ENCODE data around the gene TNNI3. TPM values are rescaled to one million over a fixed set of nuclear protein-coding genes. Genes with fewer than 3 reads are reported as not detected.

TNNI3 gene
- total and polyA plus RNA-seq, 9 of the 15 experiments (the other 6 are each of a cell fraction or from before 2014, with no cell fraction given) = 4.7 to 158 (median 42.0) TPM

DNA sequence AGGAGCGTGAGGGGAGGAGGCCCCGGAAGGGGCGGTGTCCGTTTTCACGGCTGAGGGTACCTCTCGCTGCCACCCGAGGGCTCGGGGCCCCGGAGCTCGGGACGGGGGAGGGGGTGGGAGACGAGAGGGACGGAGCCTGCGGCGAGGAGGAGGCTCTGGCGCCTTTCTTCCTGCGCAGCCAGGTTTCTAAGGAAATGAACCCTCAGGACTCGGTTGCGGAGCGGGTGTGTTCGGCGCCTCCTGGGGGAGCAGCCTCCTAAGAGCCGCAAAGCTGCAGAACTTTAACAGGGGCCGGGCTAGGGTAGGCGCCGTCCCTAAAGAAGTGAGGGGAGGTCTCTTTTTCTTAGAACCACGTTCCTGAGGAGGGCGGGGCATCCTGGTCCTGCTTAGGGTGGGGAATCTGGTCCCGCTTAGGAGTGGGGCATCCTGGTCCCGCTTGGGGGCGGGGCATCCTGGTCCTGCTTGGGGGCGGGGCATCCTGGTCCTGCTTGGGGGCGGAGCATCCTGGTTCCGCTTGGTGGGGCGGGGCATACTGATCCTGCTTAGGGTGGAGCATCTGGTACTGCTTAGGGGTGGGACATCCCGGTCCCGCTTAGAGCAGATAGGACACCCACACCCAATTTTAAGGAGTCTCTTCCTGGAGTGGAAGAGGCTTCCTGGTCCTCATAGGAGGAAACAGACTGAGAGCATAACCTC, 16.3 kb upstream of the TNNI3 start (continued):
- TF ChIP-seq, protein P1, sequence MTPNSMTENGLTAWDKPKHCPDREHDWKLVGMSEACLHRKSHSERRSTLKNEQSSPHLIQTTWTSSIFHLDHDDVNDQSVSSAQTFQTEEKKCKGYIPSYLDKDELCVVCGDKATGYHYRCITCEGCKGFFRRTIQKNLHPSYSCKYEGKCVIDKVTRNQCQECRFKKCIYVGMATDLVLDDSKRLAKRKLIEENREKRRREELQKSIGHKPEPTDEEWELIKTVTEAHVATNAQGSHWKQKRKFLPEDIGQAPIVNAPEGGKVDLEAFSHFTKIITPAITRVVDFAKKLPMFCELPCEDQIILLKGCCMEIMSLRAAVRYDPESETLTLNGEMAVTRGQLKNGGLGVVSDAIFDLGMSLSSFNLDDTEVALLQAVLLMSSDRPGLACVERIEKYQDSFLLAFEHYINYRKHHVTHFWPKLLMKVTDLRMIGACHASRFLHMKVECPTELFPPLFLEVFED (CRISPR knock-in tag; conservative IDR thresholded peaks at IDR 0.05) = no peak
- TF ChIP-seq SMARCB1 (IDR thresholded peaks at IDR 0.05; ENCODE audit: insufficient read length, low read depth) (no peak), PTTG1 (tag; IDR thresholded peaks at IDR 0.05; ENCODE audit: low read depth) (no peak), ZBTB7A (IDR thresholded peaks at IDR 0.05; ENCODE audit: borderline replicate concordance, control insufficient read depth, low read depth, low read length) (peak; percentile 57; the same call in 1 of the 2 replicates), ZNF408 (CRISPR knock-in tag; IDR thresholded peaks at IDR 0.05; ENCODE audit: low read depth) (no peak), LARP7 (IDR thresholded peaks at IDR 0.05) (no peak), EP300 (IDR thresholded peaks at IDR 0.05; ENCODE audit: low read length) (no peak), RBM15 (IDR thresholded peaks at IDR 0.05; ENCODE audit: insufficient read depth, low read length) (no peak), ZNF584 (CRISPR knock-in tag; IDR thresholded peaks at IDR 0.05; ENCODE audit: low read depth) (no peak), HMG20B (CRISPR knock-in tag; IDR thresholded peaks at IDR 0.05) (no peak), NEUROD1 (IDR thresholded peaks at IDR 0.05; ENCODE audit: borderline replicate concordance, low read depth, low read length, partially characterized antibody) (no peak), ZC3H11A (IDR thresholded peaks at IDR 0.05; ENCODE audit: low read depth, low read length) (no peak), ZNF324 (CRISPR knock-in tag; IDR thresholded peaks at IDR 0.05) (no peak), ZNF384 (IDR thresholded peaks at IDR 0.05; ENCODE audit: low read depth, low read length) (no peak), ZNF76 (CRISPR knock-in tag; IDR thresholded peaks at IDR 0.05; ENCODE audit: borderline replicate concordance) (no peak), ZNF263 (CRISPR knock-in tag; IDR thresholded peaks at IDR 0.05; ENCODE audit: borderline replicate concordance) (peak; percentile 26; the same call in 1 of the 2 replicates)
- TF ChIP-seq, protein P2, sequence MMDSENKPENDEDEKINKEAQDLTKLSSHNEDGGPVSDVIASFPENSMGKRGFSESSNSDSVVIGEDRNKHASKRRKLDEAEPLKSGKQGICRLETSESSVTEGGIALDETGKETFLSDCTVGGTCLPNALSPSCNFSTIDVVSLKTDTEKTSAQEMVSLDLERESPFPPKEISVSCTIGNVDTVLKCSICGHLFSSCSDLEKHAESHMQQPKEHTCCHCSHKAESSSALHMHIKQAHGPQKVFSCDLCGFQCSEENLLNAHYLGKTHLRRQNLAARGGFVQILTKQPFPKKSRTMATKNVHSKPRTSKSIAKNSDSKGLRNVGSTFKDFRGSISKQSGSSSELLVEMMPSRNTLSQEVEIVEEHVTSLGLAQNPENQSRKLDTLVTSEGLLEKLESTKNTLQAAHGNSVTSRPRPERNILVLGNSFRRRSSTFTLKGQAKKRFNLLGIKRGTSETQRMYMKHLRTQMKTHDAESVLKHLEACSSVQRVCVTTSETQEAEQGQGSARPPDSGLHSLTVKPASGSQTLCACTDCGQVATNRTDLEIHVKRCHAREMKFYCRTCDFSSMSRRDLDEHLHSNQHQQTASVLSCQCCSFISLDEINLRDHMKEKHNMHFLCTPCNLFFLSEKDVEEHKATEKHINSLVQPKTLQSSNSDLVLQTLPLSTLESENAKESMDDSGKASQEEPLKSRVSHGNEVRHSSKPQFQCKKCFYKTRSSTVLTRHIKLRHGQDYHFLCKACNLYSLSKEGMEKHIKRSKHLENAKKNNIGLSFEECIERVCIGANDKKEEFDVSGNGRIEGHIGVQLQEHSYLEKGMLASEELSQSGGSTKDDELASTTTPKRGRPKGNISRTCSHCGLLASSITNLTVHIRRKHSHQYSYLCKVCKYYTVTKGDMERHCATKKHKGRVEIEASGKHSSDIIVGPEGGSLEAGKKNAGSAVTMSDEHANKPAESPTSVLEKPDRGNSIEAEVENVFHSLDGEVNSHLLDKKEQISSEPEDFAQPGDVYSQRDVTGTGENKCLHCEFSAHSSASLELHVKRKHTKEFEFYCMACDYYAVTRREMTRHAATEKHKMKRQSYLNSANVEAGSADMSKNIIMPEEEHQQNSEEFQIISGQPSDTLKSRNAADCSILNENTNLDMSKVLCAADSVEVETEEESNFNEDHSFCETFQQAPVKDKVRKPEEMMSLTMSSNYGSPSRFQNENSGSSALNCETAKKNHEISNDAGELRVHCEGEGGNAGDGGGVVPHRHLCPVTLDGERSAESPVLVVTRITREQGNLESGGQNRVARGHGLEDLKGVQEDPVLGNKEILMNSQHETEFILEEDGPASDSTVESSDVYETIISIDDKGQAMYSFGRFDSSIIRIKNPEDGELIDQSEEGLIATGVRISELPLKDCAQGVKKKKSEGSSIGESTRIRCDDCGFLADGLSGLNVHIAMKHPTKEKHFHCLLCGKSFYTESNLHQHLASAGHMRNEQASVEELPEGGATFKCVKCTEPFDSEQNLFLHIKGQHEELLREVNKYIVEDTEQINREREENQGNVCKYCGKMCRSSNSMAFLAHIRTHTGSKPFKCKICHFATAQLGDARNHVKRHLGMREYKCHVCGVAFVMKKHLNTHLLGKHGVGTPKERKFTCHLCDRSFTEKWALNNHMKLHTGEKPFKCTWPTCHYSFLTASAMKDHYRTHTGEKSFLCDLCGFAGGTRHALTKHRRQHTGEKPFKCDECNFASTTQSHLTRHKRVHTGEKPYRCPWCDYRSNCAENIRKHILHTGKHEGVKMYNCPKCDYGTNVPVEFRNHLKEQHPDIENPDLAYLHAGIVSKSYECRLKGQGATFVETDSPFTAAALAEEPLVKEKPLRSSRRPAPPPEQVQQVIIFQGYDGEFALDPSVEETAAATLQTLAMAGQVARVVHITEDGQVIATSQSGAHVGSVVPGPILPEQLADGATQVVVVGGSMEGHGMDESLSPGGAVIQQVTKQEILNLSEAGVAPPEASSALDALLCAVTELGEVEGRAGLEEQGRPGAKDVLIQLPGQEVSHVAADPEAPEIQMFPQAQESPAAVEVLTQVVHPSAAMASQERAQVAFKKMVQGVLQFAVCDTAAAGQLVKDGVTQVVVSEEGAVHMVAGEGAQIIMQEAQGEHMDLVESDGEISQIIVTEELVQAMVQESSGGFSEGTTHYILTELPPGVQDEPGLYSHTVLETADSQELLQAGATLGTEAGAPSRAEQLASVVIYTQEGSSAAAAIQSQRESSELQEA (IDR thresholded peaks at IDR 0.05; ENCODE audit: low read depth) = no peak
